HEK293T (cell line): ENCODE data around the gene HUWE1.

Experiments used
- CTCF ChIA-PET: fragments of 350-600 bp; formaldehyde crosslinking; extraction: SDS; loops from one replicate; lab custom pipeline; 2021; ENCODE audit warnings: antibody characterized with exemption, inconsistent platforms; lab: Yijun Ruan, JAX
- POLR2A ChIA-PET: fragments of 350-600 bp; formaldehyde crosslinking; extraction: SDS; loops from one replicate; lab custom pipeline; 2020; ENCODE audit warnings: antibody characterized with exemption, inconsistent platforms; lab: Yijun Ruan, JAX
- DNase-seq: peaks from one replicate; pipeline ENCODE4 v3.0.0; 2012; ENCODE audit warnings: mixed read lengths; ENCODE audit errors: extremely low spot score
- ARNT ChIP-seq: fragments of 450-650 bp; IDR thresholded peaks from 2 replicates; pipeline ENCODE4 v1.6.1; 2017; ENCODE audit warnings: mild to moderate bottlenecking
- BHLHE40 ChIP-seq: fragments of 450-650 bp; IDR thresholded peaks from 2 replicates; pipeline ENCODE4 v1.6.1; 2016; ENCODE audit warnings: mild to moderate bottlenecking, moderate library complexity, borderline replicate concordance
- CTBP1 ChIP-seq: fragments of 450-650 bp; IDR thresholded peaks from 2 replicates; pipeline ENCODE4 v1.6.1; 2016; ENCODE audit warnings: borderline replicate concordance
- ELF4 ChIP-seq: fragments of 450-650 bp; IDR thresholded peaks from 2 replicates; pipeline ENCODE4 v1.6.1; 2017; ENCODE audit warnings: antibody characterized with exemption
- FOXA1 ChIP-seq: fragments of 450-650 bp; IDR thresholded peaks from 2 replicates; pipeline ENCODE4 v1.6.1; 2016; ENCODE audit warnings: mild to moderate bottlenecking
- FOXK2 ChIP-seq: fragments of 450-650 bp; IDR thresholded peaks from 2 replicates; pipeline ENCODE4 v1.6.1; 2016; ENCODE audit warnings: mild to moderate bottlenecking
- FOXM1 ChIP-seq: fragments of 450-650 bp; IDR thresholded peaks from 2 replicates; pipeline ENCODE4 v1.6.1; 2017; ENCODE audit warnings: mild to moderate bottlenecking, borderline replicate concordance
- HDGF ChIP-seq: fragments of 450-650 bp; IDR thresholded peaks from 2 replicates; pipeline ENCODE4 v1.6.1; 2017; ENCODE audit warnings: antibody characterized with exemption, borderline replicate concordance
- L3MBTL2 ChIP-seq: fragments of 450-650 bp; conservative IDR thresholded peaks from 2 replicates; pipeline ENCODE4 v1.6.1; 2016; ENCODE audit warnings: mild to moderate bottlenecking
- LEF1 ChIP-seq: fragments of 450-650 bp; IDR thresholded peaks from 2 replicates; pipeline ENCODE4 v1.6.1; 2017; ENCODE audit warnings: mild to moderate bottlenecking, borderline replicate concordance
- NFRKB ChIP-seq: fragments of 450-650 bp; IDR thresholded peaks from 2 replicates; pipeline ENCODE4 v1.6.1; 2016; ENCODE audit warnings: mild to moderate bottlenecking, moderate library complexity
- SP1 ChIP-seq: fragments of 450-650 bp; IDR thresholded peaks from 2 replicates; pipeline ENCODE4 v1.6.1; 2017
- SUZ12 ChIP-seq: fragments of 450-650 bp; IDR thresholded peaks from 2 replicates; pipeline ENCODE4 v1.6.1; 2016; ENCODE audit warnings: mild to moderate bottlenecking
- TARDBP ChIP-seq: fragments of 450-650 bp; IDR thresholded peaks from 2 replicates; pipeline ENCODE4 v1.6.1; 2016
- ZNF384 ChIP-seq: fragments of 450-650 bp; IDR thresholded peaks from 2 replicates; pipeline ENCODE4 v1.6.1; 2016
- TF ChIP-seq, protein P1 (sequence below): fragments of 450-650 bp; IDR thresholded peaks from 2 replicates; pipeline ENCODE4 v1.6.1; 2016

HUWE1 gene

DNA sequence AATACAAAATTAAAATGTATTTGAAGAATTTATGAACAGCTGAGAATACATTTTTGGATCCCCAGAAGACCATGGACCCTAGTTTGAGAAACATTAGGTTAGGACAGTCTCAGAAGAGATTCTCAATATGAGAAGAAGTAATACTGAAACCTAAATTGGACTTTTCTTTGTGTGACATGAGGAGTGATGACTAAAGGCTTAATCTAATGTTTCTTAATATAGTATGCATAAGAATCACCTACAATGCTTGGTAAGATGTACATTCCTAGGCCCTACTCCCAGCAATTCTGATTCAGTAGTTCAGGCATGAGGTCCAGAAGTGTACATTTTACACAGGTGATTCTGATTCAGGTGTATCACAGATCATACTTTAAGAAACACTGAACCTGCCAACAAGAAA is 31.6 kb upstream of the HUWE1 start:
- POLR2A ChIA-PET: interaction anchor here (1.3 kb wide), 1 partner anchor 34 kb away, joined by 6 read pairs; no protein-coding TSS in a partner anchor
- TF ChIP-seq ZNF384: no peak
- no peak for TF ChIP-seq FOXM1
- no peak for TF ChIP-seq CTBP1
- TF ChIP-seq FOXA1: no peak
- TF ChIP-seq FOXK2: no peak
- TF ChIP-seq ARNT: no peak
- TF ChIP-seq, protein P1, sequence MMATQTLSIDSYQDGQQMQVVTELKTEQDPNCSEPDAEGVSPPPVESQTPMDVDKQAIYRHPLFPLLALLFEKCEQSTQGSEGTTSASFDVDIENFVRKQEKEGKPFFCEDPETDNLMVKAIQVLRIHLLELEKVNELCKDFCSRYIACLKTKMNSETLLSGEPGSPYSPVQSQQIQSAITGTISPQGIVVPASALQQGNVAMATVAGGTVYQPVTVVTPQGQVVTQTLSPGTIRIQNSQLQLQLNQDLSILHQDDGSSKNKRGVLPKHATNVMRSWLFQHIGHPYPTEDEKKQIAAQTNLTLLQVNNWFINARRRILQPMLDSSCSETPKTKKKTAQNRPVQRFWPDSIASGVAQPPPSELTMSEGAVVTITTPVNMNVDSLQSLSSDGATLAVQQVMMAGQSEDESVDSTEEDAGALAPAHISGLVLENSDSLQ: no peak
- TF ChIP-seq ELF4: no peak
- no peak for TF ChIP-seq SP1
- CTCF ChIA-PET: no interaction called here
- DNase-seq: no peak

DNA sequence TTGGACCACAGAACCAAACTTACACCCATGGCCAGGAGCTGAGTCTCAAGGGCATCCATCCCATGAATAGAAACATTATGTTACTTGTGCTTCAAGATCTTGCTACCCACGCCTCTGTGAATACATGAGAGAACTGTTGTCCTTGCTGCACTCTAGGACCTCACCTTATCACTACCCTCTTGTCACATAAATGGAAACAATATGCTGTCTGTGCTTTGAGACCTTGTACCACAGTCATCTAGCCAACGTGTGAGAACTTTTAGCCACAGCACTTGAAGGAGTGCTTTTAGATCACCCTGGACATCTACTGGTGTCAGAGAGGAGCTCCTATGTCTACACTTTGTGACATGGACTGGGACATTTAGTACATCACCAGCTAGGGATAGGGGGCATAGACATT is 30.7 kb upstream of the HUWE1 start:
- DNase-seq: no peak
- ChIA-PET CTCF (no interaction called here), POLR2A (interaction anchor here (1.3 kb wide), 1 partner anchor 33 kb away, joined by 6 read pairs; no protein-coding TSS in a partner anchor)
- TF ChIP-seq CTBP1 (no peak), ARNT (no peak), BHLHE40 (no peak), NFRKB (no peak), SUZ12 (no peak), L3MBTL2 (no peak), FOXK2 (no peak), FOXA1 (no peak), LEF1 (no peak), ELF4 (no peak), SP1 (no peak), TARDBP (no peak), ZNF384 (no peak)
- TF ChIP-seq, protein P1: no peak

DNA sequence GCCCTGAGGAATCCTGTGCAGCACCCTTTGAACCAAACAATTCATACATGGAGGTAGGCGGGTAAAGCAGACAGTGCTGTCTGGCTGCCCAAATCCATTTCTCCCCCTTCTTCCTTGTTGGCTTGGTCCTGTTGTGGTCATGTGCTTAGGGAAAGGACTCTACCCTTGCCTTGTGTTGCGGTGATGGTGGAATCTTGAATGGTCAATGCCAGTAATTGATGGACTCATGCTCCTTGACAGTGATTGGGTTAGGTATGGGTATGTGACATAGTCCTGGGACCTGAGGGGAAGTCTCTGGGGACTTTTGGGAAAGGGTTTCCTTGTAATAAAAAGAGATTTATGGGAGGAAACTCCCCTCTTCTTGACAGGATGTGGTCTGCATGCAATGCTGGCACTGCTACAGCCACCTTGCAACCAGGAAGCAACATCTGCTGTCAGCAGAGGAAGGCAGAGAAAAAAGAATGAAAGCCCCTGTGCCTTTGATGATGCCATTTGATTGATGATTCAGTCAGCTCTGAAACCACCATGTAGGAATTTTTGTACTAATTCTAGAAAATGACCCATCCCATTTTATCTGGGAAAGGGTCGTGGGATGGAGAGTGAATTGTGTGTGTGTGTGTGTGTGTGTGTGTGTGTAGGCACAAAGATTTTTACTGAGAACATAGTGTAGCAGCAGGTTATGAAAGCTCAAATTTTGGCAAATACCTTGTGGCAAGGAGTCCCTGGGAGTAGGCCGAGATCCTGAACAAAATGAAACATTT is 30.0 kb upstream of the HUWE1 start:
- DNase-seq: no peak
- ChIA-PET CTCF (no interaction called here), POLR2A (interaction anchor here (1.3 kb wide), 1 partner anchor 32 kb away, joined by 6 read pairs; no protein-coding TSS in a partner anchor)
- TF ChIP-seq HDGF: no peak
- TF ChIP-seq L3MBTL2: no peak
- TF ChIP-seq ELF4: no peak
- TF ChIP-seq, protein P1: no peak
- no peak for TF ChIP-seq ARNT
- TF ChIP-seq TARDBP: no peak
- TF ChIP-seq FOXA1: no peak
- no peak for TF ChIP-seq FOXK2
- no peak for TF ChIP-seq FOXM1
- no peak for TF ChIP-seq ZNF384

DNA sequence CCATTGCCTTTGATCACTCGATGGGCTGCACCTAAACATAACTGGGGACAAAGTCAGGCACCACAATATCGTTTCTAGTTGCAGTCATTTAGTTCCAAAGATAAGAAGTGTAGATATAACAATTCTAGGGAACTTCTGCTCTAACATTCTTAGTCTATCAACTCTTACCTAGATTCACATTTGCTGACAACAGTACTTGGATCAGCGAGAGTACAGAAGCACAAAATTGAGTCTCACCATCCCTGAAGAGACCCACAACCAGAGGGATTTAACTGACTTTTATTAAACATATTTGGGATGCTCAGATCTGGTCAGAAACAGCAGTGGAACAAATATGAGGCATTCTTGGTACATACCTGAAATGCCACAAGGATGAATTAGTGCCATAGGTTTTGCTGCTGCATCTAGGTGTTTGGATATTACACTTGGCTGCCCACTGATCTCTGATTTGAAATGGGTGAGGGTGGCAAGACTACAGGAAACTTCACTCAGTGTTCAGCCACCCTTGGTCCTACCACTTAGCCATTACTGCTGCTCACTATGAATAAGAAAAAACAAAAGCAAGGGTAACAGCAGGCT is 28.9 kb upstream of the HUWE1 start:
- DNase-seq: no peak
- TF ChIP-seq L3MBTL2 (no peak), FOXA1 (no peak), ZNF384 (no peak), FOXK2 (no peak), ELF4 (no peak), LEF1 (no peak), FOXM1 (no peak), ARNT (no peak), SUZ12 (no peak), CTBP1 (no peak), SP1 (no peak), TARDBP (no peak), HDGF (no peak)
- POLR2A ChIA-PET: no interaction called here
- CTCF ChIA-PET: no interaction called here

DNA sequence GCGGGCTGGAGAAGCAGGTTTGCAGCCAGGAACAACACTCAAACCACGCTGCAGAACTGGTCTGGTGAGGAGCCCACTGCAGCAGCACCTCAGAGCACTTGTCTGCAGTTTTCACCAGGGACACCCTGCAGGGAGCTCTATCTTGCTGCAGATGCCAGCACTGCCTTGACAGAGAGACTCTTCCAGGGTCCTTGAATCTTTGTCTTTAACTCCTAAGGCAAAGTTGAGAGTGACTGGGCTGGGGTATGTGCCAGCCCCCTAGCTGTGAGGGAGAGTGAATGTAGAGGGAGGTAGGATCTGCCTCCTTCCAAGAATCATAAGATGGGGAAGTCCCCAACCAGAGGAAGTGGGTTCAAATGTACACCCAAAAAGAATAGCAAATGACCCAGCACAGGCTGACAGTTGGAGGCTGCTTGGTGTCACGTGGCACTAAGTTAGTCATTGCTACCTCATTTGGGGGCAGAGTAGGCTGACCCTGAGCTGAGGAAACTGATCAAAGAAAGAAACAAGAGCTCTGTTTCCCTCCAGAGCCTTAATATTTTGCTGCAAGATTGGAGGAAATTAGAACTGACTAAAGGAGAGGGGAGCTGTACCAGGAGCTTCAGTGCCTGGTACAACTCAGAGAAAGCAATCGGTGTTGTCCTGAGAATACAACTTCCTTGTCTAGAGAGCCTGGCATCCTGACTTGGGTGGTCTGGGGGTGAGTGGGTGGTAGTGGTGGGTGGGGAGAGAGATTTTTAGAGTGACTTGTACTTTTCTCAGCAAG is 28.2 kb upstream of the HUWE1 start:
- POLR2A ChIA-PET: interaction anchor here (1.5 kb wide), 1 partner anchor 32 kb away, joined by 5 read pairs; no protein-coding TSS in a partner anchor
- CTCF ChIA-PET: interaction anchor here (0.6 kb wide), 1 partner anchor 36 kb away, joined by 3 read pairs; no protein-coding TSS in a partner anchor
- no peak for TF ChIP-seq TARDBP
- TF ChIP-seq ZNF384: no peak
- TF ChIP-seq FOXM1: no peak
- no peak for TF ChIP-seq CTBP1
- no peak for TF ChIP-seq L3MBTL2
- no peak for TF ChIP-seq FOXK2
- TF ChIP-seq FOXA1: no peak
- TF ChIP-seq HDGF: no peak
- TF ChIP-seq SUZ12: no peak
- TF ChIP-seq LEF1: no peak
- TF ChIP-seq ARNT: no peak
- DNase-seq: no peak
